Transverse colon (tissue), 4 donors: ENCODE data around the gene ERC2. TPM values are rescaled to one million over a fixed set of nuclear protein-coding genes. Genes with fewer than 3 reads are reported as not detected.

Source experiments
- DNase-seq: peaks from one replicate; pipeline ENCODE4 v3.0.0-alpha.2; 2019
- H3K27ac ChIP-seq, 4 donors: fragments of 200-600 bp; sonication (generic); 2 replicates each; pipeline ENCODE4 v1.5.1; 2016 to 2018; ENCODE audit warnings: inconsistent platforms in 4 of 4
- H3K27me3 ChIP-seq: fragments of 200-600 bp; sonication (generic); 2 replicates; pipeline ENCODE4 v1.5.1; 2017; ENCODE audit warnings: inconsistent platforms
- H3K36me3 ChIP-seq, 4 donors: fragments of 200-600 bp; sonication (generic); 2 replicates each; pipeline ENCODE4 v1.5.1; 2017 to 2019; ENCODE audit warnings: inconsistent platforms in 4 of 4
- H3K4me1 ChIP-seq, 4 donors: fragments of 200-600 bp; sonication (generic); 2 replicates each; pipeline ENCODE4 v1.5.1; 2017 to 2020; ENCODE audit warnings: inconsistent platforms in 4 of 4
- H3K4me3 ChIP-seq, 4 donors: fragments of 200-600 bp; sonication (generic); 1 replicate in 1 of 4; 2 replicates in 3 of 4; pipeline versions ENCODE4 v1.5.1 to v1.6.1; 2017 to 2019; ENCODE audit warnings: inconsistent platforms in 4 of 4
- H3K9me3 ChIP-seq, 2 donors: fragments of 200-600 bp; sonication (generic); 2 replicates each; pipeline ENCODE4 v1.5.1; 2017 to 2019; ENCODE audit warnings: inconsistent platforms in 2 of 2
- EP300 ChIP-seq: sonication (generic); formaldehyde crosslinking; IDR thresholded peaks from one replicate; pipeline ENCODE4 v1.6.1; 2017; ENCODE audit warnings: antibody characterized with exemption, low read depth
- POLR2A ChIP-seq: fragments of 450-650 bp; IDR thresholded peaks from one replicate; pipeline ENCODE4 v1.6.1; 2016; ENCODE audit warnings: antibody characterized with exemption, mild to moderate bottlenecking, moderate library complexity
- POLR2AphosphoS5 ChIP-seq, 3 donors: sonication (generic); formaldehyde crosslinking; IDR thresholded peaks; one replicate each; pipeline ENCODE4 v1.6.1; 2016; ENCODE audit warnings: antibody characterized with exemption in 3 of 3
- WGBS, 2 donors: methylation state at CpG; one replicate each; pipeline ENCODE4 v1.1.5; 2018; ENCODE audit warnings: low coverage in 1 of 2; 5-methylcytosine and 5-hydroxymethylcytosine counted together
- in situ Hi-C, 4 donors: fragments of 200-750 bp; cut with MboI; loops; one replicate each; pipeline versions ENCODE4 v1.15.0 to v1.15.1; 2017; ENCODE audit warnings: low sequenced_read_pairs in 3 of 4, low pct_ligation_motif_present in 1 of 4, low pct_unique_long_range_greater_than_20kb in 1 of 4
- intact Hi-C: fragments of 100-400 bp; cut with DNase I; formaldehyde crosslinking; loops from one replicate; pipeline ENCODE4 v1.15.1; 2023; ENCODE audit warnings: low total_unique reads
- total RNA-seq, 4 donors: library from RNA; depleted of rRNA; stranded (reverse); fragments of >200 nt; gene quantifications; one replicate each; pipeline ENCODE4 v1.1.0, GENCODE V29; 2016
- TF ChIP-seq, protein P1 (sequence below), 5 experiments: fragments of 200-600 bp in 3 of 5; fragments of 450-650 bp in 2 of 5; sonication (generic) in 3 of 5; IDR thresholded peaks; 1 replicate in 2 of 5; 2 replicates in 3 of 5; pipeline ENCODE4 v1.5.1; 2016 to 2017; ENCODE audit warnings: antibody characterized with exemption in 5 of 5, inconsistent platforms in 3 of 5, mild to moderate bottlenecking in 2 of 5, moderate library complexity in 1 of 5

Gene ERC2
- total RNA-seq, 4 donors from 2014 or later: 0.41 to 1.3 TPM; not detected in 2

- Histone ChIP-seq H3K36me3 (no peaks in the 10 kb centered on the region), H3K9me3 (no peaks in the 10 kb centered on the region), H3K27ac (no peak overlapping the region), H3K27me3 (no peaks in the 10 kb centered on the region), H3K4me3 (no peak overlapping the region), H3K4me1 (no peaks in the 10 kb centered on the region)
- DNase-seq: no peak
- intact Hi-C loops (no loop called here), in situ Hi-C loops (no loop called here)
- WGBS, 2 donors: 55 to 83% methylated on average over 1 to 2 of the region's 2 CpGs
- TF ChIP-seq POLR2AphosphoS5 (IDR thresholded peaks at IDR 0.05): no peak
- TF ChIP-seq POLR2A: no peak
- TF ChIP-seq, protein P1, sequence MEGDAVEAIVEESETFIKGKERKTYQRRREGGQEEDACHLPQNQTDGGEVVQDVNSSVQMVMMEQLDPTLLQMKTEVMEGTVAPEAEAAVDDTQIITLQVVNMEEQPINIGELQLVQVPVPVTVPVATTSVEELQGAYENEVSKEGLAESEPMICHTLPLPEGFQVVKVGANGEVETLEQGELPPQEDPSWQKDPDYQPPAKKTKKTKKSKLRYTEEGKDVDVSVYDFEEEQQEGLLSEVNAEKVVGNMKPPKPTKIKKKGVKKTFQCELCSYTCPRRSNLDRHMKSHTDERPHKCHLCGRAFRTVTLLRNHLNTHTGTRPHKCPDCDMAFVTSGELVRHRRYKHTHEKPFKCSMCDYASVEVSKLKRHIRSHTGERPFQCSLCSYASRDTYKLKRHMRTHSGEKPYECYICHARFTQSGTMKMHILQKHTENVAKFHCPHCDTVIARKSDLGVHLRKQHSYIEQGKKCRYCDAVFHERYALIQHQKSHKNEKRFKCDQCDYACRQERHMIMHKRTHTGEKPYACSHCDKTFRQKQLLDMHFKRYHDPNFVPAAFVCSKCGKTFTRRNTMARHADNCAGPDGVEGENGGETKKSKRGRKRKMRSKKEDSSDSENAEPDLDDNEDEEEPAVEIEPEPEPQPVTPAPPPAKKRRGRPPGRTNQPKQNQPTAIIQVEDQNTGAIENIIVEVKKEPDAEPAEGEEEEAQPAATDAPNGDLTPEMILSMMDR (IDR thresholded peaks at IDR 0.05): no peak
- TF ChIP-seq EP300: no peak
Observed at GRCh38 chr3:55857633-55858032, 610.6 kb downstream of the ERC2 start.

DNA sequence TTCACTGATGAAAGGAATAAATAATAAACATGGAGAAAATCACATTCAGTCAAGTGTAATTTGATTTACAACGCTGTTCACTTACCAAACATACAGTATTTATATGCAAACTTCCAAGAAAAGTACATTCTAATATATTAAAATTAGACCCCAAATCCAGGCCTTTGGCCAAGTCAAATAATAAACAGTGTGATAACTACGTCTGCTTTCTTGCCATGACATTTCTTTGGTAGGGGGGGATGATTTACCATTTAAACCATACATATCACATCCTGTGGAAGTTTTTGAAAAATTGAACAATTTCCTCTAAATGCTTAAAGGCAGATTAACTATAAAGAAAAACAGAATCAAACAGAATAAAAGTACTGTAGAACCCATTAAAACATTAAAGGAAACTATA, 613.0 kb downstream of the ERC2 start:
- intact Hi-C loops (no loop called here), in situ Hi-C loops (no loop called here)
- Histone ChIP-seq H3K27me3 (no peaks in the 10 kb centered on the region), H3K9me3 (no peaks in the 10 kb centered on the region), H3K36me3 (no peaks in the 10 kb centered on the region), H3K27ac (no peak overlapping the region), H3K4me1 (no peaks in the 10 kb centered on the region), H3K4me3 (no peak overlapping the region)
- DNase-seq: no peak
- 66 to 75% methylated on average over 2 of the region's 2 CpGs for WGBS, 2 donors
- TF ChIP-seq POLR2AphosphoS5 (IDR thresholded peaks at IDR 0.05) (no peak), POLR2A (no peak), EP300 (no peak)
- TF ChIP-seq, protein P1 (IDR thresholded peaks at IDR 0.05): no peak

DNA sequence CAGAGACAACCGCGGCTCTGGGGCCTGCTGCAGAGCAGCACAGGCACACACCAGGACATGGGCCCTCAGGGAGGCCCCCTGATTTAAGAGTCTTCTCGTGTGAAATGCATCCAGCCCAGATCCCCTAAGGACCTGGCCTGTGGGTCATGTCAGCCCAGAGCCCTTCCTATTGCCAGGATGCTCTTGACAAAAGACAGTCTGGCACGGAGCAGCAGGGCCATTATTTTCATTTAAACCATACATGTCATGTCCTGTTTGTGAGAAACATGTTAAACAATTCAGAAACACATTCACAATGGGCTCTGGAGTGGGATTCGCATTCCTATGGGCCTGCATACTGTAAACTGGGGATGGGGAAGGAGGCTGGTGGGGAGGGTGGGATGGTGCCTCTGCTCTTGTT, 613.8 kb downstream of the ERC2 start:
- Histone ChIP-seq H3K9me3 (no peaks in the 10 kb centered on the region), H3K4me3 (no peak overlapping the region), H3K4me1 (no peaks in the 10 kb centered on the region), H3K27ac (no peak overlapping the region), H3K27me3 (no peaks in the 10 kb centered on the region), H3K36me3 (no peaks in the 10 kb centered on the region)
- DNase-seq: no peak
- intact Hi-C loops: no loop called here
- TF ChIP-seq, protein P1 (IDR thresholded peaks at IDR 0.05): no peak
- TF ChIP-seq POLR2A (no peak), POLR2AphosphoS5 (IDR thresholded peaks at IDR 0.05) (no peak), EP300 (no peak)
- WGBS, 2 donors: 80% methylated on average over 5 of the region's 5 CpGs; no CpG with 5 or more reads in 1 of the 2 donors
- in situ Hi-C loops: no loop called here

DNA sequence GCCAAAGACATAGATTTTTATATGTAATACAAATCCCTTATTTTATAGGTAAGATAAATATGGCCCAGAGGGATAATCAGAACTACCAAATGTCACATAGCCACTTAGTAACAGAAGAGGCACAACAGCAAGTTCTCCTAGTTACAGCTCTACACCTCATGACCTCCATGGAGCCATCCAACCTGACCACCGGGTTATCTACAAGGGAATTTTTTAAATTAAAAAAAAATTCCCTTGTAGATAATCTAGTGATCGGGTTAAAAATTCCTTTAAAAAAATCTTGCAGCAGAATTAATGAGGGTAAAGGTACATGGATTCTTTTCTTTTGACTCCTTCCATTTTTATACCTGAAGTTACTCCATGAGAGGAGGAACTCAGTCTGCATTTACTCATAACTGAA, 615.9 kb downstream of the ERC2 start:
- no peak for DNase-seq
- no peaks in the 10 kb centered on the region for H3K9me3 ChIP-seq
- intact Hi-C loops (no loop called here), in situ Hi-C loops (no loop called here)
- TF ChIP-seq EP300 (no peak), POLR2AphosphoS5 (IDR thresholded peaks at IDR 0.05) (no peak), POLR2A (no peak)
- TF ChIP-seq, protein P1 (IDR thresholded peaks at IDR 0.05): no peak
- H3K4me3 ChIP-seq: no peak overlapping the region
- 91 to 92% methylated on average over 2 of the region's 2 CpGs for WGBS, 2 donors
- H3K27me3 ChIP-seq: no peaks in the 10 kb centered on the region
- H3K36me3 ChIP-seq: no peaks in the 10 kb centered on the region
- H3K27ac ChIP-seq: no peak overlapping the region
- H3K4me1 ChIP-seq: no peaks in the 10 kb centered on the region
